Stimulated activated CD4-positive, alpha-beta T cell treated with anti-CD3 and anti-CD28 coated beads, Interleukin-4, amount 100 ng/mL, for 48 hours (primary cell): ENCODE measurements around the gene FTHL17.

ENCODE experiments used
- DNase-seq, 2 donors: peaks; one replicate each; pipeline ENCODE4 v3.0.0-alpha.2; 2020; ENCODE audit warnings: low read depth in 2 of 2

FTHL17 gene

GRCh38 chrX:31071725-31072124 is at the start of gene FTHL17:
Gene FTHL17, minus strand, starts transcription at chrX:31072041. Its CDS starts 88 bp downstream, at chrX:31071953.
- no peak for DNase-seq

GRCh38 chrX:31117266-31117665 is 45.4 kb upstream of the FTHL17 start:
- no peak for DNase-seq

GRCh38 chrX:31115398-31115797 is 43.6 kb upstream of the FTHL17 start:
- no peak for DNase-seq

- DNase-seq = no peak
Measured at GRCh38 chrX:31114858-31115257, 43.0 kb upstream of the FTHL17 start.

GRCh38 chrX:31112226-31112999 is 40.6 kb upstream of the FTHL17 start:
- no peak for DNase-seq

GRCh38 chrX:31110657-31111056 is 38.8 kb upstream of the FTHL17 start:
- no peak for DNase-seq

- peak in 1 of 2 donors; percentile 25 for DNase-seq
Measured at GRCh38 chrX:31099536-31100090, 27.8 kb upstream of the FTHL17 start.

GRCh38 chrX:31098079-31098478 is 26.2 kb upstream of the FTHL17 start:
- DNase-seq = no peak

- DNase-seq = no peak
Measured at GRCh38 chrX:31093639-31093975, 21.8 kb upstream of the FTHL17 start.

- no peak for DNase-seq
Measured at GRCh38 chrX:31092970-31093638, 21.3 kb upstream of the FTHL17 start.

GRCh38 chrX:31092476-31092875 is 20.6 kb upstream of the FTHL17 start:
- DNase-seq = no peak

GRCh38 chrX:31091819-31092218 is 20.0 kb upstream of the FTHL17 start:
- no peak for DNase-seq

- no peak for DNase-seq
Measured at GRCh38 chrX:31074522-31074921, 2.7 kb upstream of the FTHL17 start.

- DNase-seq = no peak
Measured at GRCh38 chrX:31071262-31071661, 579 bp downstream of the FTHL17 start.

- no peak for DNase-seq
Measured at GRCh38 chrX:31070057-31070468, 1.8 kb downstream of the FTHL17 start.

GRCh38 chrX:31063114-31063513 is 8.7 kb downstream of the FTHL17 start:
- no peak for DNase-seq

- no peak for DNase-seq
Measured at GRCh38 chrX:31061091-31061490, 10.8 kb downstream of the FTHL17 start.

- no peak for DNase-seq
Measured at GRCh38 chrX:31060016-31060415, 11.8 kb downstream of the FTHL17 start.

GRCh38 chrX:31058284-31058683 is 13.6 kb downstream of the FTHL17 start:
- no peak for DNase-seq

- no peak for DNase-seq
Measured at GRCh38 chrX:31057691-31058090, 14.2 kb downstream of the FTHL17 start.

- DNase-seq = no peak
Measured at GRCh38 chrX:31057291-31057690, 14.6 kb downstream of the FTHL17 start.

- DNase-seq = no peak
Measured at GRCh38 chrX:31053621-31054020, 18.2 kb downstream of the FTHL17 start.

- DNase-seq = no peak
Measured at GRCh38 chrX:31039327-31039711, 32.5 kb downstream of the FTHL17 start.
